HCT116 (cell line): Measurements from ENCODE around the gene CNPY4. TPM values are rescaled to one million over a fixed set of nuclear protein-coding genes. Genes with fewer than 3 reads are reported as not detected.

Source experiments
- ATAC-seq: fragments of 200-7000 bp; cut with Tn5 transposase; 2 replicates; pipeline ENCODE4 v1.9.1; 2020; ENCODE audit warnings: mild to moderate bottlenecking, moderate library complexity
- BruUV-seq: library from RNA; stranded (reverse); fragments of 400-500 nt; replicated peaks from 2 replicates; lab custom pipeline; 2021; lab: Mats Ljungman, UMichigan
- CTCF ChIA-PET: fragments of 300-600 bp; sonication (Branson Sonifier 250); formaldehyde crosslinking; loops from one replicate; lab custom pipeline; 2021; ENCODE audit warnings: antibody characterized with exemption; lab: Charles Lee
- POLR2A ChIA-PET: fragments of 300-600, 350-600 bp; sonication (Branson Sonifier 250); formaldehyde crosslinking; loops from one replicate; lab custom pipeline; 2021; ENCODE audit warnings: antibody characterized with exemption; lab: Charles Lee
- RAD21 ChIA-PET, 2 experiments: fragments of 300-600 bp; sonication (Branson Sonifier 250); formaldehyde crosslinking; loops; one replicate each; lab custom pipeline; 2023; ENCODE audit warnings: low total read pairs in 2 of 2; ENCODE audit not compliant: uncharacterized antibody in 2 of 2, unreplicated experiment in 2 of 2, low non-redundant PET in 1 of 2; lab: Charles Lee
- DNase-seq: peaks from one replicate; pipeline ENCODE4 v3.0.0-alpha.2; 2010; ENCODE audit warnings: low read depth, low spot score
- H2AFZ ChIP-seq: fragments of 200-600 bp; shearing (Covaris generic), sonication (generic); 2 replicates; pipeline ENCODE4 v1.6.1; 2017; ENCODE audit warnings: low read depth, mixed run types, mixed read lengths, antibody characterized with exemption, low read length; ENCODE audit not compliant: poor library complexity, severe bottlenecking
- H3K27ac ChIP-seq: 2 replicates; pipeline ENCODE4 v1.5.1; 2012; ENCODE audit warnings: low read depth, low read length
- H3K27me3 ChIP-seq: fragments of 200-600 bp; sonication (generic); 2 replicates; pipeline ENCODE4 v1.6.1; 2016; ENCODE audit warnings: mixed run types, low read length, mixed read lengths; ENCODE audit not compliant: insufficient read depth
- H3K36me3 ChIP-seq, 2 experiments: fragments of 200-500 bp in 1 of 2; fragments of 200-600 bp in 1 of 2; sonication (Bioruptor generic) in 1 of 2; sonication (generic) in 1 of 2; 2 replicates each; pipeline versions ENCODE4 v1.5.1 to v1.6.1; 2014 to 2016; ENCODE audit warnings: low read length in 2 of 2, inconsistent platforms in 1 of 2, mixed read lengths in 1 of 2, mixed run types in 1 of 2; ENCODE audit not compliant: insufficient read depth in 2 of 2, control insufficient read depth in 1 of 2
- H3K4me1 ChIP-seq, 2 experiments: fragments of 200-600 bp in 1 of 2; sonication (generic) in 1 of 2; 2 replicates each; pipeline versions ENCODE4 v1.5.1 to v1.6.1; 2012 to 2017; ENCODE audit warnings: low read length in 2 of 2, inconsistent platforms in 1 of 2, mild to moderate bottlenecking in 1 of 2, mixed read lengths in 1 of 2, mixed run types in 1 of 2, moderate library complexity in 1 of 2; ENCODE audit not compliant: insufficient read depth in 2 of 2, control insufficient read depth in 1 of 2
- H3K4me2 ChIP-seq: fragments of 200-600 bp; sonication (generic); 2 replicates; pipeline ENCODE4 v1.6.1; 2017; ENCODE audit warnings: mixed run types, low read length, mixed read lengths
- H3K4me3 ChIP-seq, 2 experiments: fragments of 200-600 bp in 1 of 2; sonication (generic) in 1 of 2; replicated peaks in 1 of 2; 2 replicates each; pipeline ENCODE4 v1.5.1; 2011 to 2016; ENCODE audit warnings: low read length in 2 of 2, control low read depth in 1 of 2, low read depth in 1 of 2, mild to moderate bottlenecking in 1 of 2, mixed read lengths in 1 of 2, mixed run types in 1 of 2
- H3K79me2 ChIP-seq: fragments of 200-600 bp; sonication (generic); 2 replicates; pipeline ENCODE4 v1.6.1; 2017; ENCODE audit warnings: mild to moderate bottlenecking, mixed run types, low read length, moderate library complexity, mixed read lengths; ENCODE audit not compliant: insufficient read depth
- H3K9ac ChIP-seq: fragments of 200-600 bp; sonication (generic); 2 replicates; pipeline ENCODE4 v1.6.1; 2016; ENCODE audit warnings: low read length, mixed read lengths
- H3K9me2 ChIP-seq: fragments of 200-600 bp; sonication (generic), shearing (Covaris generic); 2 replicates; pipeline ENCODE4 v1.6.1; 2017; ENCODE audit warnings: mixed run types, mild to moderate bottlenecking, moderate library complexity; ENCODE audit not compliant: insufficient read depth
- H3K9me3 ChIP-seq, 2 experiments: fragments of 200-500 bp in 1 of 2; fragments of 200-600 bp in 1 of 2; sonication (Bioruptor generic) in 1 of 2; sonication (generic) in 1 of 2; 2 replicates each; pipeline ENCODE4 v1.6.1; 2014 to 2017; ENCODE audit warnings: low read length in 2 of 2, mixed read lengths in 2 of 2, inconsistent platforms in 1 of 2, low read depth in 1 of 2, mild to moderate bottlenecking in 1 of 2, mixed run types in 1 of 2, moderate library complexity in 1 of 2; ENCODE audit not compliant: control insufficient read depth in 1 of 2, insufficient read depth in 1 of 2
- H4K20me1 ChIP-seq: fragments of 200-600 bp; sonication (generic), shearing (Covaris generic); 2 replicates; pipeline ENCODE4 v1.6.1; 2017; ENCODE audit warnings: mixed run types, mild to moderate bottlenecking, moderate library complexity; ENCODE audit not compliant: insufficient read depth
- CBX3 ChIP-seq: IDR thresholded peaks from 2 replicates; pipeline ENCODE4 v1.6.1; 2012; ENCODE audit warnings: low read depth
- CEBPB ChIP-seq: IDR thresholded peaks from 2 replicates; pipeline ENCODE4 v1.6.1; 2012; ENCODE audit warnings: low read depth
- EGR1 ChIP-seq: IDR thresholded peaks from 2 replicates; pipeline ENCODE4 v1.6.1; 2012; ENCODE audit warnings: low read depth
- ELF1 ChIP-seq: IDR thresholded peaks from 2 replicates; pipeline ENCODE4 v1.6.1; 2012; ENCODE audit warnings: low read depth, borderline replicate concordance
- EZH2 ChIP-seq: fragments of 200-600 bp; sonication (generic); IDR thresholded peaks from 2 replicates; pipeline ENCODE4 v1.6.1; 2017; ENCODE audit warnings: antibody characterized with exemption, mixed run types
- EZH2phosphoT487 ChIP-seq: fragments of 200-600 bp; IDR thresholded peaks from 2 replicates; pipeline ENCODE4 v1.6.1; 2018; ENCODE audit warnings: antibody characterized with exemption, borderline replicate concordance
- FOSL1 ChIP-seq: IDR thresholded peaks from 2 replicates; pipeline ENCODE4 v1.6.1; 2012; ENCODE audit warnings: low read depth
- JUND ChIP-seq: IDR thresholded peaks from 2 replicates; pipeline ENCODE4 v1.6.1; 2012
- POLR2A ChIP-seq: IDR thresholded peaks from 2 replicates; pipeline ENCODE4 v1.7.0; 2011; ENCODE audit warnings: borderline replicate concordance; ENCODE audit not compliant: insufficient read depth, insufficient read length; ENCODE audit errors: extremely low read depth
- POLR2AphosphoS5 ChIP-seq: IDR thresholded peaks from 2 replicates; pipeline ENCODE4 v1.6.1; 2011; ENCODE audit warnings: mild to moderate bottlenecking, low read depth, low read length, moderate library complexity
- SP1 ChIP-seq: IDR thresholded peaks from 2 replicates; pipeline ENCODE4 v1.6.1; 2012; ENCODE audit warnings: low read depth
- SRF ChIP-seq: IDR thresholded peaks from 2 replicates; pipeline ENCODE4 v1.6.1; 2012; ENCODE audit warnings: low read depth
- TCF7L2 ChIP-seq: IDR thresholded peaks from 2 replicates; pipeline ENCODE4 v1.7.0; 2011; ENCODE audit warnings: borderline replicate concordance, inconsistent platforms; ENCODE audit not compliant: insufficient read depth, insufficient read length; ENCODE audit errors: extremely low read depth
- YY1 ChIP-seq: IDR thresholded peaks from 2 replicates; pipeline ENCODE4 v1.6.1; 2011; ENCODE audit warnings: low read length, low read depth, moderate library complexity, mild to moderate bottlenecking; ENCODE audit not compliant: insufficient replicate concordance; ENCODE audit errors: extremely low read depth
- ZFX ChIP-seq: fragments of 450-650 bp; IDR thresholded peaks from 2 replicates; pipeline ENCODE4 v1.6.1; 2017
- ZNF274 ChIP-seq: fragments of 200-500 bp; sonication (Bioruptor generic); IDR thresholded peaks from 2 replicates; pipeline ENCODE4 v1.6.1; 2014; ENCODE audit warnings: mild to moderate bottlenecking, low read depth, low read length, inconsistent platforms
- intact Hi-C: fragments of 100-400 bp; cut with micrococcal nuclease; formaldehyde crosslinking; loops from 2 replicates; pipeline ENCODE4 v1.10.0; 2022
- total RNA-seq: library from RNA; stranded (reverse); gene quantifications from one replicate; pipeline ENCODE4 v1.2.1, GENCODE V29; 2021; ENCODE audit not compliant: unreplicated experiment
- TF ChIP-seq, protein P1 (sequence below): IDR thresholded peaks from 2 replicates; pipeline ENCODE4 v1.6.1; 2012; ENCODE audit warnings: low read depth
- TF ChIP-seq, protein P2 (sequence below): IDR thresholded peaks from 2 replicates; pipeline ENCODE4 v1.6.1; 2012
- TF ChIP-seq, protein P3 (sequence below), 3 experiments: fragments of 200-600 bp in 1 of 3; sonication (generic) in 1 of 3; IDR thresholded peaks in 2 of 3; conservative IDR thresholded peaks in 1 of 3; 2 replicates each; pipeline ENCODE4 v1.5.1; 2012 to 2017; ENCODE audit warnings: low read depth in 2 of 3, low read length in 2 of 3, antibody characterized with exemption in 1 of 3, borderline replicate concordance in 1 of 3, control low read depth in 1 of 3, mild to moderate bottlenecking in 1 of 3, mixed read lengths in 1 of 3, mixed run types in 1 of 3, moderate library complexity in 1 of 3; ENCODE audit not compliant: insufficient read depth in 1 of 3
- TF ChIP-seq, protein P4 (sequence below): IDR thresholded peaks from 2 replicates; pipeline ENCODE4 v1.6.1; 2012

CNPY4 gene
- total RNA-seq, 1 experiment from 2014 or later: 2.6 TPM

DNA sequence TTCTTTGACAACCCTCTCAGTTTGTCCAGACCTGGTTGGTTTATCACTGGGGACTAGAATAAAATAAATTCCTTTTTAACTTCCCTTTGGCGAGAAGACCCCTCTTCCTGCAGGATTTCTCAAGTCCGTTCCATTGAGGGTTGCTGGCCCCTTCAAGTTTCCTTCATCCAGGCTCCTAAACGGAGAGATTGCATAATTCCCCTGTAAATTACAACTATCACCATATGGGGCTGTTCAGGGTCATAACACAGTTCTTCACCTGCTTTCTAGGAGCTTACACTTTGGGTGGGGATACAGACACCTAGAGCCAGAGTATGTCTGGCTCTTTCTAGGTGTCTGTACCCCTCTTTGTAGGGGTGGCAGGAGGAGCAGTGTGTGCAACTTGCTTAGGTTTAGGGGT is 33.9 kb upstream of the CNPY4 start:
- ChIA-PET RAD21 (no interaction called here), CTCF (no interaction called here), POLR2A (no interaction called here)
- BruUV-seq: no TSS peak
- peaks cover 2% of the 10 kb centered on the region in 2 experiments; a peak in 1 of 4 replicates for H3K36me3 ChIP-seq
- no peaks in the 10 kb centered on the region for H4K20me1 ChIP-seq
- no peak overlapping the region for H3K27ac ChIP-seq
- no peak overlapping the region for H3K4me3 ChIP-seq
- H3K9ac ChIP-seq: no peak overlapping the region
- DNase-seq: no peak
- no peaks in the 10 kb centered on the region for H3K9me2 ChIP-seq
- peaks cover 25% of the 10 kb centered on the region for H3K79me2 ChIP-seq
- no peak for ATAC-seq
- no peak overlapping the region for H3K4me2 ChIP-seq
- TF ChIP-seq CEBPB (no peak), SRF (no peak), TCF7L2 (no peak), SP1 (no peak), POLR2A (no peak), ELF1 (no peak), ZFX (no peak), YY1 (no peak), FOSL1 (no peak), ZNF274 (no peak), CBX3 (no peak), EGR1 (no peak), POLR2AphosphoS5 (no peak), EZH2 (no peak), EZH2phosphoT487 (no peak), JUND (no peak)
- TF ChIP-seq, protein P1, sequence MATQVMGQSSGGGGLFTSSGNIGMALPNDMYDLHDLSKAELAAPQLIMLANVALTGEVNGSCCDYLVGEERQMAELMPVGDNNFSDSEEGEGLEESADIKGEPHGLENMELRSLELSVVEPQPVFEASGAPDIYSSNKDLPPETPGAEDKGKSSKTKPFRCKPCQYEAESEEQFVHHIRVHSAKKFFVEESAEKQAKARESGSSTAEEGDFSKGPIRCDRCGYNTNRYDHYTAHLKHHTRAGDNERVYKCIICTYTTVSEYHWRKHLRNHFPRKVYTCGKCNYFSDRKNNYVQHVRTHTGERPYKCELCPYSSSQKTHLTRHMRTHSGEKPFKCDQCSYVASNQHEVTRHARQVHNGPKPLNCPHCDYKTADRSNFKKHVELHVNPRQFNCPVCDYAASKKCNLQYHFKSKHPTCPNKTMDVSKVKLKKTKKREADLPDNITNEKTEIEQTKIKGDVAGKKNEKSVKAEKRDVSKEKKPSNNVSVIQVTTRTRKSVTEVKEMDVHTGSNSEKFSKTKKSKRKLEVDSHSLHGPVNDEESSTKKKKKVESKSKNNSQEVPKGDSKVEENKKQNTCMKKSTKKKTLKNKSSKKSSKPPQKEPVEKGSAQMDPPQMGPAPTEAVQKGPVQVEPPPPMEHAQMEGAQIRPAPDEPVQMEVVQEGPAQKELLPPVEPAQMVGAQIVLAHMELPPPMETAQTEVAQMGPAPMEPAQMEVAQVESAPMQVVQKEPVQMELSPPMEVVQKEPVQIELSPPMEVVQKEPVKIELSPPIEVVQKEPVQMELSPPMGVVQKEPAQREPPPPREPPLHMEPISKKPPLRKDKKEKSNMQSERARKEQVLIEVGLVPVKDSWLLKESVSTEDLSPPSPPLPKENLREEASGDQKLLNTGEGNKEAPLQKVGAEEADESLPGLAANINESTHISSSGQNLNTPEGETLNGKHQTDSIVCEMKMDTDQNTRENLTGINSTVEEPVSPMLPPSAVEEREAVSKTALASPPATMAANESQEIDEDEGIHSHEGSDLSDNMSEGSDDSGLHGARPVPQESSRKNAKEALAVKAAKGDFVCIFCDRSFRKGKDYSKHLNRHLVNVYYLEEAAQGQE: no peak
- TF ChIP-seq, protein P2, sequence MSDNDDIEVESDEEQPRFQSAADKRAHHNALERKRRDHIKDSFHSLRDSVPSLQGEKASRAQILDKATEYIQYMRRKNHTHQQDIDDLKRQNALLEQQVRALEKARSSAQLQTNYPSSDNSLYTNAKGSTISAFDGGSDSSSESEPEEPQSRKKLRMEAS: no peak
- TF ChIP-seq, protein P3, sequence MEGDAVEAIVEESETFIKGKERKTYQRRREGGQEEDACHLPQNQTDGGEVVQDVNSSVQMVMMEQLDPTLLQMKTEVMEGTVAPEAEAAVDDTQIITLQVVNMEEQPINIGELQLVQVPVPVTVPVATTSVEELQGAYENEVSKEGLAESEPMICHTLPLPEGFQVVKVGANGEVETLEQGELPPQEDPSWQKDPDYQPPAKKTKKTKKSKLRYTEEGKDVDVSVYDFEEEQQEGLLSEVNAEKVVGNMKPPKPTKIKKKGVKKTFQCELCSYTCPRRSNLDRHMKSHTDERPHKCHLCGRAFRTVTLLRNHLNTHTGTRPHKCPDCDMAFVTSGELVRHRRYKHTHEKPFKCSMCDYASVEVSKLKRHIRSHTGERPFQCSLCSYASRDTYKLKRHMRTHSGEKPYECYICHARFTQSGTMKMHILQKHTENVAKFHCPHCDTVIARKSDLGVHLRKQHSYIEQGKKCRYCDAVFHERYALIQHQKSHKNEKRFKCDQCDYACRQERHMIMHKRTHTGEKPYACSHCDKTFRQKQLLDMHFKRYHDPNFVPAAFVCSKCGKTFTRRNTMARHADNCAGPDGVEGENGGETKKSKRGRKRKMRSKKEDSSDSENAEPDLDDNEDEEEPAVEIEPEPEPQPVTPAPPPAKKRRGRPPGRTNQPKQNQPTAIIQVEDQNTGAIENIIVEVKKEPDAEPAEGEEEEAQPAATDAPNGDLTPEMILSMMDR (IDR thresholded peaks at IDR 0.05 in 2 of 3, conservative IDR thresholded peaks at IDR 0.05 in 1 of 3; ENCODE audit: borderline replicate concordance in 1 of 3, insufficient read depth in 1 of 3, low read depth in 2 of 3, low read length in 2 of 3): no peak
- TF ChIP-seq, protein P4, sequence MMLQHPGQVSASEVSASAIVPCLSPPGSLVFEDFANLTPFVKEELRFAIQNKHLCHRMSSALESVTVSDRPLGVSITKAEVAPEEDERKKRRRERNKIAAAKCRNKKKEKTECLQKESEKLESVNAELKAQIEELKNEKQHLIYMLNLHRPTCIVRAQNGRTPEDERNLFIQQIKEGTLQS: no peak
- H3K9me3 ChIP-seq: no peaks in the 10 kb centered on the region
- intact Hi-C loops: no loop called here
- H3K27me3 ChIP-seq: no peaks in the 10 kb centered on the region
- H3K4me1 ChIP-seq: peaks cover 11 to 49% of the 10 kb centered on the region in 2 experiments
- H2AFZ ChIP-seq: no peak overlapping the region
